NB4 (cell line): ENCODE measurements around the gene SIVA1.

Experiments used
- MYC ChIP-seq: IDR thresholded peaks from 2 replicates; pipeline ENCODE4 v1.6.1; 2011; ENCODE audit warnings: low read depth, low read length
- POLR2A ChIP-seq: IDR thresholded peaks from 2 replicates; pipeline ENCODE4 v1.6.1; 2011; ENCODE audit warnings: mild to moderate bottlenecking; ENCODE audit not compliant: insufficient read length; ENCODE audit errors: extremely low read depth

DNA sequence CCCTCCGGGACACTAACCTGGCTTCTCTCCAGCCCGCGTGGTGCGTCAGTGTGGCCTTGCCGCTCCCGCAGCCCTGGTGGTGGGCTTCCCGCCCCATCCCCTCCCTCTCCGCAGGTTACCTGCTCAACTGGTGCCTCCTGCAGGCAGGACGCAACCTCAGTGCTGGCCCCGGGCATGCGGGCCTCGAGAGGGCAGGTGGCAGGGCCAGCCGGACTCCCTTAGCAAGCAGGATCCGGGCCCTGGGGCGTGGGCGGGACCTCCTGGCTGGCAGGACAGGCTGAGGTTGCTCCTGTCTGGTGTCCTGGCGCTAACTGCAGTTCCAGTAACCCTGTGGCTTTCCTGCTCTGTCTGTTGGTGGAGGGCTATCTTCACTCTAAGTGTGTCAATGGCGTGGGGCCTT lies 37.5 kb upstream of the SIVA1 start:
- no peak for TF ChIP-seq POLR2A
- TF ChIP-seq MYC: no peak
